ENCODE results near the gene ASB1. TPM values are rescaled to one million over a fixed set of nuclear protein-coding genes. Genes with fewer than 3 reads are reported as not detected.

The ASB1 gene
- total and polyA plus RNA-seq, 2 donors, result 17.1 to 24.7 TPM

GRCh38 chr2:238409341-238410199 lies 17.2 kb upstream of the ASB1 start:
- H3K4me3 ChIP-seq (ENCODE audit: low read depth, low read length), result no peak overlapping the region
- no peak overlapping the region for H3K27ac ChIP-seq (ENCODE audit: low read depth)
- no peaks in the 10 kb centered on the region for H3K4me1 ChIP-seq (ENCODE audit: insufficient read depth)
- DNase-seq (ENCODE audit: extremely low spot score), result no peak
- no peaks in the 10 kb centered on the region for H3K36me3 ChIP-seq (ENCODE audit: insufficient read depth)
- 90% methylated on average over 34 of the region's 34 CpGs for WGBS

DNA sequence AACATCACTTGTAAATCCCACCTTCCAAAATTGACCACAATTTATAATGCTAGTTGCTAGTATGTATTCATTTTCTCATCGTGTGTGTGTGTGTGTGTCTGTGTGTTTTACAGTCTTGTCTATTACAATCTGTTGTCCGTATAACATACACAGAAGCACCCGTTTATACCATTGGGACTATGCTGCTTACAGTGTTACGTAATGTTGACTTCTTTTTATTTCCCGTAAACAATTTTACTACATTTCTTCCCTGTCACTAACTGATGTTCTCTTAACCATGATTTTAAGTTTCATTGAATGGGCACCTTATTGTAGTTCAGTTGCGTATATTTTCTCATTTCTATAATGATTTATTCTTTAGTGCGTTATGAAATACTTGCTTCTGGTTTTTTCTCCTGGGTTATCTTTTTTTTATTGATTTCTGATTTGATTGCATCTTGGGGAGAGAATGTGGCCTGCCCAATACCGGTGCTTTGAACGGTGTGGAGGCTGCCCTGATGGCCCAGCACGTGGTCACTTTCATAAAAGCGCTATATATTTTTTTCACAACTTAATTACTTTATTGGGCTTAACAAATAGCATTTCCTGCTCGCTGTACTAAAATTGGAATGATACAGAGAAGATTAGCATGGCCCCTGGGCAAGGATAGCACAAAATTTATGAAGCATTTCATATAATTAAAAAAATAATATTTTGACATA lies 14.5 kb upstream of the ASB1 start:
- H3K4me1 ChIP-seq (ENCODE audit: insufficient read depth), result no peaks in the 10 kb centered on the region
- H3K27ac ChIP-seq (ENCODE audit: low read depth), result no peak overlapping the region
- WGBS, result 84% methylated on average over 12 of the region's 12 CpGs
- no peaks in the 10 kb centered on the region for H3K36me3 ChIP-seq (ENCODE audit: insufficient read depth)
- DNase-seq (ENCODE audit: extremely low spot score), result no peak
- no peak overlapping the region for H3K4me3 ChIP-seq (ENCODE audit: low read depth, low read length)

DNA sequence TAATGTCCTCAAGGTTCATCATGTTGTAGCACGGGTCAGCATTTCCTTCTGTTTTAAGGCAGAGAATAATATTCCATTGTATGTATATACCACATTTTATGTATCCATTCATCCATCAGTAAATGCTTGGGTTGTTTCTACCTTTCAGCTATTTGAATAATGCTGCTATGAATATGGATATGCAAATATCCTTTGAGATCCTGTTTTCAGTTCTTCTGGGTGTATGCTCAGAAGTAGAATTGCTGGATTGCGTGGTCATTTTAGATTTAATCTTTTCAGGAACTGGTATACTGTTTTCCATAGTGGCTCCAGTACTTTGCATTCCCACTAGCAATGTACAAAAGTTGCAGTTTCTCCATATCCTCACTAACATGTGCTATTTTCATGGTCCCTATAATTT lies 13.4 kb upstream of the ASB1 start:
- no peak for DNase-seq (ENCODE audit: extremely low spot score)
- no peaks in the 10 kb centered on the region for H3K4me1 ChIP-seq (ENCODE audit: insufficient read depth)
- no peak overlapping the region for H3K4me3 ChIP-seq (ENCODE audit: low read depth, low read length)
- 84% methylated on average over 2 of the region's 2 CpGs for WGBS
- H3K36me3 ChIP-seq (ENCODE audit: insufficient read depth), result no peaks in the 10 kb centered on the region
- no peak overlapping the region for H3K27ac ChIP-seq (ENCODE audit: low read depth)

GRCh38 chr2:238415036-238415764 lies 11.5 kb upstream of the ASB1 start:
- H3K4me1 ChIP-seq (ENCODE audit: insufficient read depth), result no peaks in the 10 kb centered on the region
- no peak overlapping the region for H3K27ac ChIP-seq (ENCODE audit: low read depth)
- WGBS, result 90% methylated on average over 12 of the region's 12 CpGs
- H3K4me3 ChIP-seq (ENCODE audit: low read depth, low read length), result no peak overlapping the region
- H3K36me3 ChIP-seq (ENCODE audit: insufficient read depth), result no peaks in the 10 kb centered on the region
- DNase-seq (ENCODE audit: extremely low spot score), result no peak

- H3K4me1 ChIP-seq (ENCODE audit: insufficient read depth), result no peaks in the 10 kb centered on the region
- WGBS, result 98% methylated on average over 5 of the region's 5 CpGs
- no peak overlapping the region for H3K27ac ChIP-seq (ENCODE audit: low read depth)
- no peaks in the 10 kb centered on the region for H3K36me3 ChIP-seq (ENCODE audit: insufficient read depth)
- DNase-seq (ENCODE audit: extremely low spot score), result no peak
- no peak overlapping the region for H3K4me3 ChIP-seq (ENCODE audit: low read depth, low read length)
Measured at GRCh38 chr2:238415893-238416292, 10.8 kb upstream of the ASB1 start.

DNA sequence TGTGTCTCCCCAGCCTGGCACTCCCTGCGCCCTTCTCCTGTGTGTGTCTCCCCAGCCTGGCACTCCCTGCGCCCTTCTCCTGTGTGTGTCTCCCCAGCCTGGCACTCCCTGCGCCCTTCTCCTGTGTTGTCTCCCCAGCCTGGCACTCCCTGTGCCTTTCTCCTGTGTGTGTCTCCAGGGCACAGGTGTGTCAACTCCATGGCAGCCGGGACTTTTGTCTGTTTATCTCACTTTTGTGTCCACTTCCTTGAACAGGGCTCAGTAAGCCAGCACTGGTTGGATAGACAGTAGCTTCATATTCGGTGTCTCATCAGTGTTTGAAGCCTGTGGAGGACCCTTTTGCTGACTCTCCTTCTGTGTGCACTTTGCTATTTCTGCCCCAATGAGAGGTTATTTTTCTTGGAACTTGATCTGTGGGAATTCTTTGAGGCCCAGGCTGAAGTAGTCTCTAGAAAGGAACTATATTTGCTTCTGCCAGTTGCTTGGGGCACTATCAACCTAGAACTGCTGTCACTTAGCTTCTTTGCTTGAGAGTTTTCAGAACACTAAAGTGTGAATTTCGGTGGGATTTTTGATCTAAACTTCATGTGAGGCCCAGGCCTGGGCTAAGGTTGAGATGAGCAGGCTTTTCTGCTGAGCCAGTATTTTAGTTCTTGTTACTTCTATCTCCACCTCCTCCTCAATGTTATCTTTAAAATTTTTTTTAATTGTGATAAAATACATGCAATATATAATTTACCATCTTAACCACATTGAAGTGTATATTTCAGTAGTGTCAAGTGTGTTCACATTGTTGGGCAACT lies 8.3 kb upstream of the ASB1 start:
- no peak for DNase-seq (ENCODE audit: extremely low spot score)
- no peaks in the 10 kb centered on the region for H3K4me1 ChIP-seq (ENCODE audit: insufficient read depth)
- H3K4me3 ChIP-seq (ENCODE audit: low read depth, low read length), result no peak overlapping the region
- WGBS, result 85% methylated on average over 6 of the region's 6 CpGs
- H3K36me3 ChIP-seq (ENCODE audit: insufficient read depth), result no peaks in the 10 kb centered on the region
- H3K27ac ChIP-seq (ENCODE audit: low read depth), result no peak overlapping the region

DNA sequence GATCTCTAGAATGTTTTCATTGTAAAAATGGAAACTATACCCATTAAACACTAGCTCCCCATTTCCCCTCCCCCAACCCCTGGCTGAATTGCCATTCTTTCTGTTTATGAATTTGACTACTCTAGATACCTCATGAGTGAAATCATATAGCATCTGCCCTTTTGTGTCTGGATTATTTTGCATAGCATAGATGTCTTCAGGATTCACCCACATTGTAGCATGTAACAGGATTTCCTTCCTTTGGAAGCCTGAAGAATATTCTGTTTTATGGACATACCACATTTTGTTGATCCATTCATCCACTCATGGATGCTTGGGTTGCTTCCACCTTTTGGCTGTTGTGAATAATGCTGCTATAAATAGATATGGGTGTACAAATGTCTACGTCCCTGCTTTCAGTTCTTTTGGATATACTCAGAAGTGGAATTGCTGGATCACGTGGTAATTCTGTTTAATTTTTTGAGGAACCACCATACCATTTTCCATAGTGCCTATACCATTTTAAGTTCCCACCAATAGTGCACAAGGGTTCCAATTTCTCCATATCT lies 7.7 kb upstream of the ASB1 start:
- no peak overlapping the region for H3K4me3 ChIP-seq (ENCODE audit: low read depth, low read length)
- no peaks in the 10 kb centered on the region for H3K36me3 ChIP-seq (ENCODE audit: insufficient read depth)
- 79% methylated on average over 2 of the region's 2 CpGs for WGBS
- no peak overlapping the region for H3K27ac ChIP-seq (ENCODE audit: low read depth)
- no peaks in the 10 kb centered on the region for H3K4me1 ChIP-seq (ENCODE audit: insufficient read depth)
- no peak for DNase-seq (ENCODE audit: extremely low spot score)

DNA sequence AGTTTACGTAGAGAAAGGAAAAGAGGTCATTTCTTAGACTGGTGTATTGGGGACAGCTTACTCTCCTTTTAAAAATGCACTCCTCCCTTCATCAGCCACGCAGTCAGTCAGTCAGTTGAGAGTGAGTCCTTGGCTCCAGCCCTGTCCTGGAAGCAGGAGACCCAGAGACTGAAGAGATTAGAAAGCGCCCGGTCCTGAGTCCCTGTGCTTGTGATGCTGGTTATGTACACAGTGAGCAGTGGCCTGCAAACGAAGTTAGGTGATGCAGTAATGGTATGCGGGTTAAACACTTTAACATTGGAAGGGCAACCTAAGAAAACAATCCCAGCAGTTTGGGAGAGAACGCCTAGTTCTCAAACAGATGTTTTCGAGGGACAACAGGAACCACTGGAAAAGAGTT lies 6.3 kb upstream of the ASB1 start:
- Histone ChIP-seq H3K4me3 (ENCODE audit: low read depth, low read length) (no peak overlapping the region), H3K4me1 (ENCODE audit: insufficient read depth) (no peaks in the 10 kb centered on the region), H3K36me3 (ENCODE audit: insufficient read depth) (no peaks in the 10 kb centered on the region), H3K27ac (ENCODE audit: low read depth) (no peak overlapping the region)
- no peak for DNase-seq (ENCODE audit: extremely low spot score)
- 68% methylated on average over 8 of the region's 8 CpGs for WGBS

DNA sequence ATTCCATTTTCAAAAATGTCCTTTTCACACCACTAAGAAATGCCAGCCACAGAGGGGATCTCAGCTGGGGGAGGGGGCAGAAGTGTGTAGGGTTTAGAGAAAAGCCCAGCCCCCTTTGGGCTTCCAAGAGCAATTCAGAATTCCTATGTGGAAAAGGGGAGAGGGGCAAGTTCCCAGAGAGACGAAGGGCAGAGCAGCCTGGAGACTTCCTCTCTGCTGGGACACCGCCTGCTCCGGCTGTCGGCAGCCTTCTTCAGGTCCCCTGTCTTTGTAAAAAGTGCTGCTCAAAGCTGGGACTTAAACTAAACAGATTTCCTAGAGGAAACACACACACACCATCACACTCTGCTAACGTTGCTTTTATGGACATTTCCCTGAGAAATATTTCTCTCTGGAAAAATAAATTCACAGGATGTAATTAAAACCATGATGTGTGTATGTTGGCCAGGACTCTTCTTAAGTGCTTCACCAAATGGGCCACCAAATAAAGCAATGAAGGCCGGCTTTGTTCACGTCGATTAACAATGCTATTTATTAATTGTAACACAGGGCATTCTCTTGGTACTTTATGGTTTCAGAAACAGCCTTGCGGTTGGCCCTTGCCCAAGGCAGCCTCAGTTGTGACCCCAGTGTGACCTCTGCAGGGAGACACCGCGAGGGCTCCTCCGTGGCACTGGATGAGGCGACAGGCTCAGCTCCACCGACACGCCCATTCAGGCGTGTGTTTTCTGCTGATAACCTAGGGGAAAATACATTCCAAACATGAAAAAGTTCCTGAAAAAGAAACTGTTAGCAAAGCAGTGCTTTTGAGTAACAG lies 5.6 kb upstream of the ASB1 start:
- DNase-seq (ENCODE audit: extremely low spot score), result no peak
- 44% methylated on average over 16 of the region's 16 CpGs for WGBS
- H3K36me3 ChIP-seq (ENCODE audit: insufficient read depth), result no peaks in the 10 kb centered on the region
- peaks cover 2% of the 10 kb centered on the region for H3K4me1 ChIP-seq (ENCODE audit: insufficient read depth)
- H3K27ac ChIP-seq (ENCODE audit: low read depth), result no peak overlapping the region
- H3K4me3 ChIP-seq (ENCODE audit: low read depth, low read length), result no peak overlapping the region

DNA sequence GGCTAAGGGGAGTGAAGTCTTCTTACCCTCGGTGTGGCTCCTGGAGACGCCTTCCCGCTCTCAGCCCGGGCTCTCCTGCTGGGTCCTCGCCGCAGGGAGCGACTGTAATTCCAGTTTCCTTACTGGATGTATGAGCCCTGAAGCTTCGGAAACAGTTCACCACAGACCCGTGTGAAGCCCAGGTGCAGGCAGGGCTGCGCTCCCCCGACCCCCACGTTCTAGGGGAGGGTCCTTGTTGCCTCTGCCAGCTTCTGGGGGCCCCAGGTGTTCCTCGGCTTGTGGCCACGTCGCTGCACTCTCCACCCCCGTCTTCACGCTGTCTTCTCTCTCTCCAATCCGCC lies 5.1 kb upstream of the ASB1 start:
- 78% methylated on average over 18 of the region's 18 CpGs for WGBS
- H3K27ac ChIP-seq (ENCODE audit: low read depth), result no peak overlapping the region
- no peak overlapping the region for H3K4me3 ChIP-seq (ENCODE audit: low read depth, low read length)
- no peaks in the 10 kb centered on the region for H3K36me3 ChIP-seq (ENCODE audit: insufficient read depth)
- peaks cover 2% of the 10 kb centered on the region for H3K4me1 ChIP-seq (ENCODE audit: insufficient read depth)
- DNase-seq (ENCODE audit: extremely low spot score), result no peak

DNA sequence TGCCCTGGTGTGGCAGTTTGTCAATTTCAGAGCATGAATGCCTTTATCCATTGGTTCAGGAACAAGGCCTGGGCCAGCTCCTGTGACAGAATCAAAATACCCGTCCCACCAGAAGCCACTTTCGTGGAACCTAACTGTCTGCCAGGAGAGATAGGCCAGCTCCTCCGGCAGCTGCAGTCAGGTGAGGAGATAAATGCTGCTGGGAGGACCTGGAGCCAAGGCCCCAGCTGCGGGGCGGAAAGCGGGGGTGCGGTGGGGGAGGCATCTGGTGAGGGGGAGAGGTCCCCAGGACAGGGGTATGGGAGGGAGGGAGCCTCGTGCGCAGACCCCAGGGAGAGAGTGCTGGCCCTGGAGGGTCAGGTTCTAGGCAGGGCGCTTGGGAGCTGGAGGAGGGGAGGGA lies 4.4 kb upstream of the ASB1 start:
- DNase-seq (ENCODE audit: extremely low spot score), result no peak
- WGBS, result 90% methylated on average over 10 of the region's 10 CpGs
- Histone ChIP-seq H3K4me3 (ENCODE audit: low read depth, low read length) (no peak overlapping the region), H3K36me3 (ENCODE audit: insufficient read depth) (no peaks in the 10 kb centered on the region), H3K4me1 (ENCODE audit: insufficient read depth) (peaks cover 2% of the 10 kb centered on the region), H3K27ac (ENCODE audit: low read depth) (no peak overlapping the region)

- 94% methylated on average over 7 of the region's 7 CpGs for WGBS
- no peak overlapping the region for H3K4me3 ChIP-seq (ENCODE audit: low read depth, low read length)
- H3K27ac ChIP-seq (ENCODE audit: low read depth), result no peak overlapping the region
- DNase-seq (ENCODE audit: extremely low spot score), result no peak
- peaks cover 2% of the 10 kb centered on the region for H3K4me1 ChIP-seq (ENCODE audit: insufficient read depth)
- H3K36me3 ChIP-seq (ENCODE audit: insufficient read depth), result no peaks in the 10 kb centered on the region
Measured at GRCh38 chr2:238422940-238423339, 3.8 kb upstream of the ASB1 start.

All from urinary bladder (tissue), 4 donors.